CD8-positive, alpha-beta memory T cell (primary cell): Measurements from ENCODE around the gene SPTBN5. TPM values are rescaled to one million over a fixed set of nuclear protein-coding genes. Genes with fewer than 3 reads are reported as not detected.

Experiments used
- CTCF ChIA-PET: fragments of 350-600 bp; sonication (Branson Sonifier 250); formaldehyde crosslinking; loops from one replicate; lab custom pipeline; 2021; ENCODE audit warnings: antibody characterized with exemption; lab: Charles Lee
- POLR2A ChIA-PET: fragments of 350-600 bp; sonication (Branson Sonifier 250); formaldehyde crosslinking; loops from one replicate; lab custom pipeline; 2021; ENCODE audit warnings: antibody characterized with exemption; lab: Charles Lee
- DNase-seq, 5 donors: peaks; one replicate each; pipeline versions ENCODE4 v3.0.0 to v3.0.0-alpha.2; 2020 to 2022; ENCODE audit warnings: mixed read lengths in 1 of 5
- H3K27ac ChIP-seq: one replicate; pipeline ENCODE4 v1.7.0; 2013; ENCODE audit warnings: low read depth, mild to moderate bottlenecking, low read length, moderate library complexity
- H3K27me3 ChIP-seq: 2 replicates; pipeline ENCODE4 v1.7.0; 2013; ENCODE audit warnings: low read length, mild to moderate bottlenecking; ENCODE audit not compliant: insufficient read depth, poor library complexity, severe bottlenecking
- H3K36me3 ChIP-seq: 2 replicates; pipeline ENCODE4 v1.7.0; 2013; ENCODE audit warnings: mild to moderate bottlenecking, low read length, moderate library complexity; ENCODE audit not compliant: insufficient read depth
- H3K4me1 ChIP-seq: 2 replicates; pipeline ENCODE4 v1.7.0; 2013; ENCODE audit warnings: mild to moderate bottlenecking, low read length, moderate library complexity; ENCODE audit not compliant: insufficient read depth
- H3K4me3 ChIP-seq: 2 replicates; pipeline ENCODE4 v1.7.0; 2013; ENCODE audit warnings: mild to moderate bottlenecking, low read length
- H3K9me3 ChIP-seq: 2 replicates; pipeline ENCODE4 v1.7.0; 2013; ENCODE audit warnings: mild to moderate bottlenecking, low read length
- H3K27ac Mint-ChIP-seq, 8 donors: one replicate each; pipeline ENCODE4 v1.8.0; 2020 to 2021; ENCODE audit warnings: mixed read lengths in 8 of 8, mild to moderate bottlenecking in 6 of 8, inconsistent platforms in 3 of 8, moderate library complexity in 3 of 8
- H3K27me3 Mint-ChIP-seq, 2 donors: one replicate each; pipeline ENCODE4 v1.8.0; 2020 to 2021; ENCODE audit warnings: mixed read lengths in 2 of 2, mild to moderate bottlenecking in 1 of 2, moderate library complexity in 1 of 2
- H3K36me3 Mint-ChIP-seq, 3 donors: one replicate each; pipeline ENCODE4 v1.8.0; 2020 to 2021; ENCODE audit warnings: mixed read lengths in 3 of 3, inconsistent platforms in 1 of 3, mild to moderate bottlenecking in 1 of 3
- H3K4me1 Mint-ChIP-seq, 3 donors: one replicate each; pipeline ENCODE4 v1.8.0; 2020 to 2021; ENCODE audit warnings: mixed read lengths in 3 of 3, inconsistent platforms in 1 of 3, mild to moderate bottlenecking in 1 of 3
- H3K4me3 Mint-ChIP-seq, 7 donors: one replicate each; pipeline ENCODE4 v1.8.0; 2020 to 2021; ENCODE audit warnings: mixed read lengths in 7 of 7, mild to moderate bottlenecking in 6 of 7, moderate library complexity in 4 of 7, inconsistent platforms in 2 of 7
- H3K9me3 Mint-ChIP-seq, 5 donors: one replicate each; pipeline ENCODE4 v1.8.0; 2020 to 2022; ENCODE audit warnings: mixed read lengths in 5 of 5, mild to moderate bottlenecking in 3 of 5, moderate library complexity in 2 of 5, inconsistent platforms in 1 of 5
- polyA plus RNA-seq: library from polyadenylated mRNA; unstranded; fragments of 300-500 nt; fragmentation: Illumina TruSeq; gene quantifications from one replicate; pipeline ENCODE4 v1.2.3, GENCODE V29; 2021
- total RNA-seq, 2 experiments: library from RNA; stranded (reverse); gene quantifications; one replicate each; pipeline ENCODE4 v1.2.3, GENCODE V29; 2021

SPTBN5 gene
- total and polyA plus RNA-seq, 3 experiments from 2014 or later = 0.31 to 0.39 TPM; not detected in 1

DNA sequence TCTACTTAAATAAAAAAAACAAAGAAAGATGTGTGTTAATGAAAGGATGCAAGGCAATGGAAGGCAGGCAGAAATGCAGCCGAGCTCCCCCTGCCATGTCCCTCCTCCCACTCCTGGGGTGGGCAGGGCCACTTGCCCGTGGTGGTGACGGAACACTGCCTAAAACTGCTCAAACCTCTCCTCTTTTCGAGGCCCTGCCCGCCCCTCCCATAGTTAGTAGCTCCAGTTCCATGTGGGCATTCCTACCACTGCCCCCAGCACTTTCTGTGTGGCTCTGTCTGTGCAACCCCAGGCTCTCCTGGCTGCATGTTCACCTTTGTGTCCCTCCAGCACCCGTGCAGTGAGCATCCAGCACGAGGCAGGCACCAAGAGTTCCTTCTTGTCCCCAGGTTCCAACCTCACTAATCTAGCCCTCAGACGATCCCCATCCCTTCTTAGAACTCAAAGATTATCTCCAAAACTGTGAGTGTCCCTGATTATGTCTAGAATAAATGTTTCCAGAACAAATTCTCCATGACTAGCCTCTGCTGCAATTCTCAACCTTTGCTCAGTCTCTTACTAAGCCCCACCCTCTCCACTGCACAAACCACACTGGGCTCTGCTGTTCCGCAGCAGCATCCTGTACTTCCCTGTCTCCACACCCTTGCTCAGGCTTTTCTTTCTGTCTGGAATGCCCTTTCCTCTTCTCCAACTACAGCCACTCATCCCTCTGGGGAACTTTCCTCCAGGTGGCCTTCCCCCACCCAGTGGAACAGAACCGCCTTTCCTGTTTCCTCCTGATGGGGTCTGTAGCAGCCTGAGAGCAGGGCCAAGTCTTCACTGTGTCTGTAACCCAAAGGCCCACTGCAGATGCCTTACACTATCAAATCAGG lies 32.6 kb upstream of the SPTBN5 start:
- H3K36me3 Mint-ChIP-seq = peaks cover 0 to 28% (median 4%) of the 10 kb centered on the region in 3 donors
- Histone ChIP-seq H3K4me3 (no peak overlapping the region), H3K36me3 (no peaks in the 10 kb centered on the region), H3K27me3 (no peaks in the 10 kb centered on the region), H3K9me3 (no peaks in the 10 kb centered on the region), H3K4me1 (peaks cover 13% of the 10 kb centered on the region), H3K27ac (no peak overlapping the region)
- no peaks in the 10 kb centered on the region for H3K9me3 Mint-ChIP-seq
- H3K4me3 Mint-ChIP-seq = peak overlapping the region in 3 of 7 donors; percentile 26 to 63 (median 51)
- POLR2A ChIA-PET = no interaction called here
- DNase-seq = no peak
- H3K27me3 Mint-ChIP-seq = no peaks in the 10 kb centered on the region
- peaks cover 11 to 21% (median 19%) of the 10 kb centered on the region in 3 donors for H3K4me1 Mint-ChIP-seq
- peak overlapping the region; percentile 6 to 92 (median 58) for H3K27ac Mint-ChIP-seq
- CTCF ChIA-PET = interaction anchor here (2.0 kb wide), 1 partner anchor 24 kb away, joined by 7 read pairs; no protein-coding TSS in a partner anchor

DNA sequence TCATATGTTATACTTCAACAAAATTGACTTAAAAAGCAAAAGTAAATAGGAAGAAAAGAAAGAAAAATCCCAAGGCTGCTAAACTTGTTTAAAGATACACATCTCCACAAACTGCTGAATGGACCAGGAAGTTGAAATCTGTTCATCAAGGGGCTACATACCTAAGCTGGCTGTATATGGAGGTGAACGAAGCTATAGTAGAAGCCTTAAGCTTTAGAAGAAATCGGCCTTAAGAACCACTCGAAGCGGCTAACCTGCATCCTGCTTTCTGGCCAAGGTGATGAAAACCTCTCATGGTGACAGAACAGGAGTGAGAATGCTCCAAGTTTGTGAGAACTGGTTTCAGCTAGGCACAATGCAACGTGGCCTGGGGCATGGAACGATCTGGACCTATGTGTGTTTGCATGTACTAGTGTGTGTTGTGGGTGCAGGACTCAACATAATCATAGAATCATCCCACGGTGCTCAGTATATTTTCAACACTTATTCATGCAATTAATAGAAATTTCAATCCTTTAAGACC lies 31.3 kb upstream of the SPTBN5 start:
- DNase-seq = no peak
- H3K4me3 Mint-ChIP-seq = no peak overlapping the region
- H3K4me1 Mint-ChIP-seq = peaks cover 11 to 21% (median 19%) of the 10 kb centered on the region in 3 donors
- CTCF ChIA-PET = interaction anchor here (1.1 to 2.0 kb wide), 2 partner anchors 12 to 22 kb away, joined by 4 to 7 read pairs; no protein-coding TSS in a partner anchor
- POLR2A ChIA-PET = no interaction called here
- Histone ChIP-seq H3K9me3 (no peaks in the 10 kb centered on the region), H3K4me1 (peaks cover 13% of the 10 kb centered on the region), H3K36me3 (no peaks in the 10 kb centered on the region), H3K27me3 (no peaks in the 10 kb centered on the region), H3K4me3 (no peak overlapping the region), H3K27ac (no peak overlapping the region)
- peaks cover 0 to 31% (median 4%) of the 10 kb centered on the region in 3 donors for H3K36me3 Mint-ChIP-seq
- peak overlapping the region in 2 of 8 donors; percentile 17 to 29 for H3K27ac Mint-ChIP-seq
- no peaks in the 10 kb centered on the region for H3K9me3 Mint-ChIP-seq
- H3K27me3 Mint-ChIP-seq = no peaks in the 10 kb centered on the region

DNA sequence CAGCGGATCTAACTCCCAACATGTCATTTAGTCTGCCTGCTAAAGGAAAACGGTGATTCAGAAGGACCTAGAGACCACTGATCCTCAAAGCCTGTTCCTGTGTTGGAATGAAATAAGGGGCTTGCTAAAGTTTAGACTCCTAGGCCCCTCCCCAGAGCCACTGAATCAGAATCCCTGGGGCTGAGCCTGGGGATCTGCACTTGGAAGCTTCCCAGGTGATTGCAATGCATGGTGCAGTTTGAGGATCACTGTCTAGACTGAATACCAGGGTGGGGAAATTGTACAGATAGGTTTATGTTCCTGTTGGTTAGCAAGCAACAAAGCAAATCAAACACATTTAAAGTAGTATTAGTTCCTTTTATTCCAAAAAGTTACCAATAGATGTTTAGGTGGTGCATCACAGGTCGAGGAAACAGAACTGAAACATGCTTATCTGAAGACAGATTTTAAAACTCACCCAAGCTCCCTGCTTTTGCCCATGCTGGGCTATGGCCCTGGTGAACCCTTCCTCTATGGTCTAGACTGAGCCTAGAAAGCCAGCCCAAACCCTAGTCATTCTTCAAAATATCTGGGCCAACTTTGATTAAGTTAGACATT lies 29.6 kb upstream of the SPTBN5 start:
- CTCF ChIA-PET = interaction anchor here (0.8 to 1.0 kb wide), 2 partner anchors 10 to 114 kb away, joined by 3 read pairs; no protein-coding TSS in a partner anchor
- peaks cover 0 to 3% of the 10 kb centered on the region in 2 donors for H3K27me3 Mint-ChIP-seq
- peaks cover 11 to 21% (median 19%) of the 10 kb centered on the region in 3 donors for H3K4me1 Mint-ChIP-seq

GRCh38 chr15:41922353-41922752 lies 28.5 kb upstream of the SPTBN5 start:
- H3K4me1 Mint-ChIP-seq = peaks cover 11 to 21% (median 13%) of the 10 kb centered on the region in 3 donors
- no peak overlapping the region for H3K4me3 ChIP-seq
- H3K36me3 Mint-ChIP-seq = peaks cover 0 to 56% (median 4%) of the 10 kb centered on the region in 3 donors
- peaks cover 0 to 3% of the 10 kb centered on the region in 2 donors for H3K27me3 Mint-ChIP-seq
- no peaks in the 10 kb centered on the region for H3K9me3 Mint-ChIP-seq
- POLR2A ChIA-PET = no interaction called here
- H3K4me3 Mint-ChIP-seq = no peak overlapping the region
- no peaks in the 10 kb centered on the region for H3K27me3 ChIP-seq
- peaks cover 13% of the 10 kb centered on the region for H3K4me1 ChIP-seq
- peak overlapping the region in 3 of 8 donors; percentile 4 to 49 (median 47) for H3K27ac Mint-ChIP-seq
- CTCF ChIA-PET = interaction anchor here (0.7 to 2.0 kb wide), 4 partner anchors 11 to 18 kb away, joined by 3 to 7 read pairs (median 4); no protein-coding TSS in a partner anchor
- no peaks in the 10 kb centered on the region for H3K9me3 ChIP-seq
- H3K36me3 ChIP-seq = peaks cover 13% of the 10 kb centered on the region
- H3K27ac ChIP-seq = no peak overlapping the region
- DNase-seq = no peak

More for the DNA sequence above, 29.6 kb upstream of the SPTBN5 start:
- Histone ChIP-seq H3K36me3 (peaks cover 10% of the 10 kb centered on the region), H3K9me3 (no peaks in the 10 kb centered on the region), H3K4me1 (peaks cover 13% of the 10 kb centered on the region), H3K4me3 (no peak overlapping the region), H3K27me3 (no peaks in the 10 kb centered on the region), H3K27ac (no peak overlapping the region)
- no peaks in the 10 kb centered on the region for H3K9me3 Mint-ChIP-seq
- POLR2A ChIA-PET = no interaction called here
- H3K36me3 Mint-ChIP-seq = peaks cover 0 to 46% (median 4%) of the 10 kb centered on the region in 3 donors
- peak overlapping the region in 1 of 8 donors; percentile 70 for H3K27ac Mint-ChIP-seq
- no peak for DNase-seq
- H3K4me3 Mint-ChIP-seq = no peak overlapping the region

DNA sequence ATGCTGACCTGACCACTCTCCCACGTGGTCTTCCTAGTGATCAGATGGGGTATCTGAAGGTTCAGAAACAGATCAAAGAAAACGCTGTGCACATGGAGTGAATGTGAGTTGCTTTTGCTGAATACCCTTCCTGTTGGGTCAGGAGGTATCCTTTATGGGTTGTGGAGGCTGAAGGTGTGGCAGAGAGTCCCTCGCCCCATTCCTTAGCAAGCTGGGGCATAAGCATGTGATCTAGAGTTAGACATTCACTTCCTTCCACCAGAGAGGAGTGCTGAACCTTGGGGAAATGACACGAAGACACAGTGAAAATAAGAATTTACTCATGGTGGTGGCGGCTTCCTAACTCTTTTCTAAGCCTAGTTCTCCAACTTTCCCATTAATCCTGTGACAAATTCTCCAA lies 27.8 kb upstream of the SPTBN5 start:
- no peaks in the 10 kb centered on the region for H3K9me3 Mint-ChIP-seq

GRCh38 chr15:41921167-41921566 lies 27.3 kb upstream of the SPTBN5 start:
- Mint-ChIP-seq H3K4me3 (no peak overlapping the region), H3K27ac (peak overlapping the region in 3 of 8 donors; percentile 21 to 58 (median 58)), H3K27me3 (peaks cover 0 to 3% of the 10 kb centered on the region in 2 donors), H3K4me1 (peaks cover 2 to 12% (median 4%) of the 10 kb centered on the region in 3 donors), H3K9me3 (no peaks in the 10 kb centered on the region), H3K36me3 (peaks cover 0 to 63% (median 3%) of the 10 kb centered on the region in 3 donors)
- Histone ChIP-seq H3K9me3 (no peaks in the 10 kb centered on the region), H3K27me3 (no peaks in the 10 kb centered on the region), H3K4me3 (no peak overlapping the region), H3K36me3 (peaks cover 13% of the 10 kb centered on the region), H3K27ac (no peak overlapping the region), H3K4me1 (peaks cover 2% of the 10 kb centered on the region)
- ChIA-PET POLR2A (no interaction called here), CTCF (interaction anchor here (2.0 kb wide), 1 partner anchor 16 kb away, joined by 7 read pairs; no protein-coding TSS in a partner anchor)
- no peak for DNase-seq

More for the DNA sequence above, 27.8 kb upstream of the SPTBN5 start:
- Mint-ChIP-seq H3K36me3 (peaks cover 0 to 58% (median 3%) of the 10 kb centered on the region in 3 donors), H3K27me3 (peaks cover 0 to 3% of the 10 kb centered on the region in 2 donors), H3K27ac (peak overlapping the region in 2 of 8 donors; percentile 23 to 58), H3K4me3 (no peak overlapping the region), H3K4me1 (peaks cover 7 to 17% (median 9%) of the 10 kb centered on the region in 3 donors)
- Histone ChIP-seq H3K9me3 (no peaks in the 10 kb centered on the region), H3K36me3 (peaks cover 13% of the 10 kb centered on the region), H3K27me3 (no peaks in the 10 kb centered on the region), H3K27ac (no peak overlapping the region), H3K4me3 (no peak overlapping the region), H3K4me1 (peaks cover 7% of the 10 kb centered on the region)
- no peak for DNase-seq
- CTCF ChIA-PET = interaction anchor here (1.2 to 2.0 kb wide), 2 partner anchors 15 to 18 kb away, joined by 4 to 7 read pairs; no protein-coding TSS in a partner anchor
- POLR2A ChIA-PET = no interaction called here

- Histone ChIP-seq H3K36me3 (peaks cover 13% of the 10 kb centered on the region), H3K27me3 (no peaks in the 10 kb centered on the region), H3K27ac (no peak overlapping the region), H3K9me3 (no peaks in the 10 kb centered on the region), H3K4me3 (no peak overlapping the region), H3K4me1 (no peaks in the 10 kb centered on the region)
- ChIA-PET POLR2A (no interaction called here), CTCF (interaction anchor here (1.2 kb wide), 1 partner anchor 17 kb away, joined by 3 read pairs; no protein-coding TSS in a partner anchor)
- H3K27ac Mint-ChIP-seq = peak overlapping the region in 1 of 8 donors; percentile 46
- H3K9me3 Mint-ChIP-seq = no peaks in the 10 kb centered on the region
- H3K27me3 Mint-ChIP-seq = peaks cover 0 to 3% of the 10 kb centered on the region in 2 donors
- H3K36me3 Mint-ChIP-seq = peaks cover 0 to 69% (median 3%) of the 10 kb centered on the region in 3 donors
- H3K4me3 Mint-ChIP-seq = no peak overlapping the region
- DNase-seq = no peak
- H3K4me1 Mint-ChIP-seq = peaks cover 0 to 8% (median 0%) of the 10 kb centered on the region in 3 donors
These were observed 26.2 kb upstream of the SPTBN5 start for GRCh38 chr15:41919954-41920538.
